HG02588 (cell line): Measurements from ENCODE around the gene MYL4.
"Not testable (repeated sequence)": the region's sequence is repeated elsewhere in the genome, so short reads cannot be mapped to it uniquely, and the experiment has no call there.

Experiments used
- ATAC-seq: cut with Tn5 transposase; IDR thresholded peaks from one replicate; pipeline ENCODE4 v1.9.1; 2021; ENCODE audit warnings: mild to moderate bottlenecking, moderate library complexity; ENCODE audit not compliant: unreplicated experiment

Gene MYL4

GRCh38 chr17:47269561-47270280 is 60.6 kb downstream of the MYL4 start:
- not testable (repeated sequence) for ATAC-seq

GRCh38 chr17:47270946-47271705 is 62.0 kb downstream of the MYL4 start:
- ATAC-seq = no peak

- ATAC-seq = no peak
Measured at GRCh38 chr17:47272491-47272890, 63.3 kb downstream of the MYL4 start.

GRCh38 chr17:47273245-47273644 is 64.1 kb downstream of the MYL4 start:
- no peak for ATAC-seq
